ENCODE data around the gene ANGPTL3. TPM values are rescaled to one million over a fixed set of nuclear protein-coding genes. Genes with fewer than 3 reads are reported as not detected.
"Not testable (repeated sequence)": the region's sequence is repeated elsewhere in the genome, so short reads cannot be mapped to it uniquely, and the experiment has no call there.

ANGPTL3 gene, protein sequence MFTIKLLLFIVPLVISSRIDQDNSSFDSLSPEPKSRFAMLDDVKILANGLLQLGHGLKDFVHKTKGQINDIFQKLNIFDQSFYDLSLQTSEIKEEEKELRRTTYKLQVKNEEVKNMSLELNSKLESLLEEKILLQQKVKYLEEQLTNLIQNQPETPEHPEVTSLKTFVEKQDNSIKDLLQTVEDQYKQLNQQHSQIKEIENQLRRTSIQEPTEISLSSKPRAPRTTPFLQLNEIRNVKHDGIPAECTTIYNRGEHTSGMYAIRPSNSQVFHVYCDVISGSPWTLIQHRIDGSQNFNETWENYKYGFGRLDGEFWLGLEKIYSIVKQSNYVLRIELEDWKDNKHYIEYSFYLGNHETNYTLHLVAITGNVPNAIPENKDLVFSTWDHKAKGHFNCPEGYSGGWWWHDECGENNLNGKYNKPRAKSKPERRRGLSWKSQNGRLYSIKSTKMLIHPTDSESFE
- not detected for total RNA-seq

DNA sequence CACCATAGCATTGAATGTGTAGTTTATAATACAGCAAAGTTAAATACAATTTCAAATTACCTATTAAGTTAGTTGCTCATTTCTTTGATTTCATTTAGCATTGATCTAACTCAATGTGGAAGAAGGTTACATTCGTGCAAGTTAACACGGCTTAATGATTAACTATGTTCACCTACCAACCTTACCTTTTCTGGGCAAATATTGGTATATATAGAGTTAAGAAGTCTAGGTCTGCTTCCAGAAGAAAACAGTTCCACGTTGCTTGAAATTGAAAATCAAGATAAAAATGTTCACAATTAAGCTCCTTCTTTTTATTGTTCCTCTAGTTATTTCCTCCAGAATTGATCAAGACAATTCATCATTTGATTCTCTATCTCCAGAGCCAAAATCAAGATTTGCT lies at the start of gene ANGPTL3:
Gene ANGPTL3 (plus strand): TSS at position 240 of the 400 bp plus-strand sequence. CDS start 47 bp downstream, at position 287.
- H3K27ac Mint-ChIP-seq, result no peak within 1 kb of the TSS

DNA sequence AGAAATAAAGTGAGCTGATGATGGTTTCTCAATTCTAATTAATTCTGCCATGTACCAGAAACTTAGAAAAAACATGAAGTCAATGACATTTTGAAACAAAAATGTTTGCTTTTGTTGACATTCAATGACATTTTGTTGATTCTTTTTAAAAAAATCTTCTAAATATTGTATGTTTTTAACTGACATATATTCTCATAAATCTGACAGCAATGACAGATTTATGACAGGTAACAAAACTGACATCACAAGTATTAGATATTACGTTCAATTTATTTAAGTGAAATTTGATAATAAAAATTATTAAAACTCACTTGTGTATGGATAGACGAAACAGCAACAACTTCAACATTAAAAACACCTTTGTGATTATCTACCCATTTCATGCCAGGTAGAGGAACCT lies 36.0 kb upstream of the ANGPTL3 start:
- Mint-ChIP-seq H3K27me3 (peaks cover 4 to 6% of the 10 kb centered on the region in 2 donors), H3K4me3 (no peak overlapping the region), H3K9me3 (peaks cover 5% of the 10 kb centered on the region), H3K36me3 (peaks cover 4% of the 10 kb centered on the region), H3K4me1 (ENCODE audit: low read depth in 2 of 2) (no peaks in the 10 kb centered on the region), H3K27ac (no peak overlapping the region)
- no peak for ATAC-seq
- DNase-seq (ENCODE audit: low spot score), result no peak

More for the DNA sequence above, at the start of gene ANGPTL3:
- H3K27me3 Mint-ChIP-seq, result no peaks in the 10 kb centered on the region
- no peaks in the 10 kb centered on the region for H3K9me3 Mint-ChIP-seq
- DNase-seq (ENCODE audit: low spot score), result no peak
- H3K4me3 Mint-ChIP-seq, result no peak within 1 kb of the TSS
- no peaks in the 10 kb centered on the region for H3K4me1 Mint-ChIP-seq (ENCODE audit: low read depth in 2 of 2)
- no peak for ATAC-seq
- H3K36me3 Mint-ChIP-seq, result no peaks in the 10 kb centered on the region

DNA sequence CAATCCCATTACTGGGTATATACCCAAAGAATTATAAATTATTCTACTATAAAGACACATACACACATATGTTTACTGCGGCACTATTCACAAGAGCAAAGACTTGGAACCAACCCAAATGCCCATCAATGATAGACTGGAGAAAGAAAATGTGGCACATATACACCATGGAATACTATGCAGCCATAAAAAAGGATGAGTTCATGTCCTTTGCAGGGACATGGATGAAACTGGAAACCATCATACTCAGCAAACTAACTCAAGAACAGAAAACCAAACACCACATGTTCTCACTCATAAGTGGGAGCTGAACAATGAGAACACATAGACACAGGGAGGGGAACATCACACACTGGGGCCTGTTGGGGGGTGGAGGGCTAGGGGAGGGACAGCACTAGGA lies 30.1 kb upstream of the ANGPTL3 start:
- Mint-ChIP-seq H3K36me3 (peaks cover 28% of the 10 kb centered on the region), H3K9me3 (peaks cover 16% of the 10 kb centered on the region)
- H3K27me3 Mint-ChIP-seq; H3K4me1 Mint-ChIP-seq (ENCODE audit: low read depth in 2 of 2); DNase-seq (ENCODE audit: low spot score); H3K27ac Mint-ChIP-seq; ATAC-seq; H3K4me3 Mint-ChIP-seq: not testable (repeated sequence)

DNA sequence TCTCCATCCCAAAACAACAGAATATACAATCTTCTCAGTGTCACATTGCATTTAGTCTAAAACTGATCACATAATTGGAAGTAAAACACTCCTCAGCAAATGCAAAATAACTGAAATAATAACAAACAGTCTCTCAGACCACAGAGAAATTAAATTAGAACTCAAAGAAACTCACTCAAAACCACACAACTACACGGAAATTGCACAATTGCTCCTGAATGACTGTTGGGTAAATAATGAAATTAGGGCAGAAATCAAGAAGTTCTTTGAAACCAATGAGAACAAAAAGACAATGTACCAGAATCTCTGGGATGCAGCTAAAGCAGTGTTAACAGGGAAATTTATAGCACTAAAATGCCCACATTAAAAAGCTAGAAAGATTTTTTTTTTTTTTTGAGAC lies 29.4 kb upstream of the ANGPTL3 start:
- H3K27me3 Mint-ChIP-seq, ATAC-seq: not testable (repeated sequence)
- H3K9me3 Mint-ChIP-seq, result peaks cover 16% of the 10 kb centered on the region

DNA sequence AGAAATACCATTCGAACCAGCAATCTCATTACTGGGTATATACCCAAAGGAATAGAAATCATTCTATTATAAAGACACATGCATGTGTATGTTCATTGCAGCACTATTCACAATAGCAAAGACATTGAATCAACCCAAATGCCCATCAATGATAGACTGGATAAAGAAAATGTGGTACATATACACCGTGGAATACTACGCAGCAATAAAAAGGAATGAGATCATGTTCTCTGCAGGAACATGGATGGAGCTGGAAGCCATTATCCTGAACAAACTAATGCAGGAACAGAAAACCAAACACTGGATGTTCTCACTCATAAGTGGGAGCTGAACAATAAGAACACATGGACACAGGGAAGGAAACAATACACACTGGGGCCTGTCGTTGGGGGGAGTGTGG lies 25.8 kb upstream of the ANGPTL3 start:
- H3K4me3 Mint-ChIP-seq; H3K27ac Mint-ChIP-seq; DNase-seq (ENCODE audit: low spot score); ATAC-seq; H3K27me3 Mint-ChIP-seq; H3K4me1 Mint-ChIP-seq (ENCODE audit: low read depth in 2 of 2): not testable (repeated sequence)
- H3K9me3 Mint-ChIP-seq, result peaks cover 10% of the 10 kb centered on the region
- peaks cover 24% of the 10 kb centered on the region for H3K36me3 Mint-ChIP-seq

More for the DNA sequence above, 29.4 kb upstream of the ANGPTL3 start:
- DNase-seq (ENCODE audit: low spot score); H3K4me3 Mint-ChIP-seq; H3K27ac Mint-ChIP-seq; H3K4me1 Mint-ChIP-seq (ENCODE audit: low read depth in 2 of 2): not testable (repeated sequence)
- H3K36me3 Mint-ChIP-seq, result peaks cover 28% of the 10 kb centered on the region

DNA sequence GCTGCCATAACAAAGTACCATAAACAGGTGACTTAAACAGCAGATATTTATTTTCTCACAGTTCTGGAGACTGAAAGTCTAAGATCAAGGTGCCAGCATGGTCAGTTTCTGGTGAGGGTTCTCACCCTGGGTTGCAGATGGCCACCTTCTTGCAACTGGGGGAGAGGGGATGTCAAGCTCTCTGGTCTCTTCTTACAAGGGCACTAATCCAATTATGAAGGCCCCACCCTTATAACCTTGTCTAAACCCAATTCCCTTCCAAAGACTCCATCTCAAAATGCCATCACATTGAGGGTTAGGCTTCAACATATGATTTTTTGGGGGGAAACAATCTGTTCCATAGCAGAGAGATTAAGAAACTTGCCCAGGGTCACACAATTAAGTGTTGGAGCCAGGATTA lies 24.8 kb upstream of the ANGPTL3 start:
- no peaks in the 10 kb centered on the region for H3K27me3 Mint-ChIP-seq
- ATAC-seq (no peak), DNase-seq (ENCODE audit: low spot score) (no peak)
- peaks cover 24% of the 10 kb centered on the region for H3K36me3 Mint-ChIP-seq
- H3K4me1 Mint-ChIP-seq (ENCODE audit: low read depth in 2 of 2), result peaks cover 4% of the 10 kb centered on the region in 2 donors
- H3K27ac Mint-ChIP-seq, result no peak overlapping the region
- H3K9me3 Mint-ChIP-seq, result peaks cover 10% of the 10 kb centered on the region
- H3K4me3 Mint-ChIP-seq, result no peak overlapping the region

DNA sequence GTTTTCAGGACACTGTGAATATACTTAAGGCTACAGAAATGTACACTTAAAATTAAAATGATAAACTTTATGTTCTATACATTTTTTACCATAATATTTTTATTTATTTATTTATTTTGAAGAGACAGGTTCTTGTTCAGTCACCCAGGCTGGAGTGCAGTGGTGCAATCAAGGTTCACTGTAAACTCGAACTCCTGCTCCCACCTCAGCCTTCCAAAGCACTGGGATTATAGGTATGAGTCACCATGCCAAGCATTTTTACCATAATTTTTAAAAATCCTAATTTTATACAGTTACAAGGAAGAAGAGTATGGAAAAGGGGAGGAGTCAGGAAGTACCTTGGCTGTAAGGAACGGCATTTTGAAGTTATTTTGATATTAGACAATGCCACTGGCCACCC lies 23.6 kb upstream of the ANGPTL3 start:
- Mint-ChIP-seq H3K4me1 (ENCODE audit: low read depth in 2 of 2) (no peaks in the 10 kb centered on the region), H3K36me3 (peaks cover 14% of the 10 kb centered on the region), H3K27ac (no peak overlapping the region), H3K4me3 (no peak overlapping the region), H3K9me3 (peaks cover 4% of the 10 kb centered on the region), H3K27me3 (no peaks in the 10 kb centered on the region)
- ATAC-seq, result no peak
- DNase-seq (ENCODE audit: low spot score), result no peak

DNA sequence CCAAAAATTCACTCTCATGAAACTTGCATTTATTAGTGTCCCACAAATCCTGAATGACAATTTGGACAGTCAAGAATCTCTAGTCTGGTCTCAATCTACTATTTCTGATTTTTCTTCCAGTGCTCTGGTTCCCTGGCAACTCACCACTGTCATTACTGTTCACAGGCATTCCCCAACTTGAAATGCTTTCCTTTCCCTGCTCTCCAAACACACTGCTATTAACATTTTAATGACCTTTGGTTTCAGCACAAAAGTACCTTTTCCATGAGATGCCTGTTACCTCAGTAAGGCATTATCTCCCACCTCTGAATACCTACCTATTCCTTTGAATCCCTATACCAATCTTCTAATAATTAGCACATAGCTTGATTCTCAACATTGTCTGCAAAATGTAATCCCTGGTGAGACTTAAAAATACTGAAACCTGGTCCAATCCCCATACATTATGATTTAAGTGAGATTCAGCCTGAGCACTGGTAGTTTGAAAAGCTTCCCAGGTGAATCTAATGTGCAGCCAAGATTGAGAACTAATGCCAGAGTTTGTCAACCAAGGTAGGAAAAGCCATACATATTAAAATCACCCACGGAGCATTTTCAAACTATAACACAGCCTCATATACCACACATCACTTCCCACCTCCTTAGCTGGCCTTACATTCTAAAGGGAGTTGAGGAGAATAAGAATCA lies 11.7 kb upstream of the ANGPTL3 start:
- ATAC-seq (no peak), DNase-seq (ENCODE audit: low spot score) (no peak)
- peaks cover 13% of the 10 kb centered on the region for H3K36me3 Mint-ChIP-seq
- H3K4me3 Mint-ChIP-seq, result no peak overlapping the region
- H3K9me3 Mint-ChIP-seq, result no peaks in the 10 kb centered on the region
- no peak overlapping the region for H3K27ac Mint-ChIP-seq
- peaks cover 0 to 12% of the 10 kb centered on the region in 2 donors for H3K27me3 Mint-ChIP-seq
- no peaks in the 10 kb centered on the region for H3K4me1 Mint-ChIP-seq (ENCODE audit: low read depth in 2 of 2)

DNA sequence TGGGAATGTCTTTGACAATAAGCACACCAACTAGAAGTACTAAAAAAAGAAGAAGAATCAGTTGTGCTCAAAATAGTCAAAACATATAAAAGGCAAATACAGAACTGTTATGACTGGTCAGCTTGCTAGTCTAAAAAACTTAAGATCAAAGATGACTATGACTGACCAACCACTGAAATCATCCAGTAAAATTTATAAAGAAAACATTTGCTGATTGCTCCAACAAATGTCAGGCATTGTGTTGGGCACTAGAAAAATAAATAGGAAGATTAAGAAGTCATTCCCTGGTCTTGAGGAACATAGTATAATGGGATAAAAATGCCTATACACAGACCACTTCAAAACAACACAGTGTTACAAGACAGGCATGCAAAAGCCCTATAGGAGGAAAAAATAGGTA lies 9.3 kb upstream of the ANGPTL3 start:
- no peak for ATAC-seq

DNA sequence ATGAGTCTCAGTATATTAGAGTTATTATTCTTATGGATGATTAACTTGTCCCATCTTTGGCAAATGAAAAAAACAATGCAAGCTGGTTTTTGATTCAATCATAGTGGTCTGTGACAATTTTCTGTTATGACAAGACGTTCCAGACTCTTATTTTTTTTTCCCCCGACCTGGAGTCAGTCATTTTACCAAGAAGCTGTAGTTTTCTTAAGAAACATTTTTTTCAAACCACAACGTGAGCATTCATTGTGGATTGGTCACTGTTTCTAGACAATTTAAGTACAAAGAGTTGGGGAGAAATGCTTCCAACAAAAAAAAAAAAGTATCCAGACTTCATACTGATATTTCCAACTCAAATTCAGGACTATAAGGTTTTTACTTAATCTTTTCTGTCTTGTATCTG lies 8.0 kb upstream of the ANGPTL3 start:
- H3K4me1 Mint-ChIP-seq (ENCODE audit: low read depth in 2 of 2), result no peaks in the 10 kb centered on the region
- no peaks in the 10 kb centered on the region for H3K9me3 Mint-ChIP-seq
- H3K36me3 Mint-ChIP-seq, result no peaks in the 10 kb centered on the region
- no peak for ATAC-seq
- DNase-seq (ENCODE audit: low spot score), result no peak
- no peak overlapping the region for H3K27ac Mint-ChIP-seq
- peaks cover 3 to 15% of the 10 kb centered on the region in 2 donors for H3K27me3 Mint-ChIP-seq
- no peak overlapping the region for H3K4me3 Mint-ChIP-seq

More for the DNA sequence above, 9.3 kb upstream of the ANGPTL3 start:
- Mint-ChIP-seq H3K27me3 (peaks cover 3 to 15% of the 10 kb centered on the region in 2 donors), H3K9me3 (no peaks in the 10 kb centered on the region), H3K4me3 (no peak overlapping the region), H3K4me1 (ENCODE audit: low read depth in 2 of 2) (no peaks in the 10 kb centered on the region), H3K36me3 (no peaks in the 10 kb centered on the region), H3K27ac (no peak overlapping the region)
- no peak for DNase-seq (ENCODE audit: low spot score)

DNA sequence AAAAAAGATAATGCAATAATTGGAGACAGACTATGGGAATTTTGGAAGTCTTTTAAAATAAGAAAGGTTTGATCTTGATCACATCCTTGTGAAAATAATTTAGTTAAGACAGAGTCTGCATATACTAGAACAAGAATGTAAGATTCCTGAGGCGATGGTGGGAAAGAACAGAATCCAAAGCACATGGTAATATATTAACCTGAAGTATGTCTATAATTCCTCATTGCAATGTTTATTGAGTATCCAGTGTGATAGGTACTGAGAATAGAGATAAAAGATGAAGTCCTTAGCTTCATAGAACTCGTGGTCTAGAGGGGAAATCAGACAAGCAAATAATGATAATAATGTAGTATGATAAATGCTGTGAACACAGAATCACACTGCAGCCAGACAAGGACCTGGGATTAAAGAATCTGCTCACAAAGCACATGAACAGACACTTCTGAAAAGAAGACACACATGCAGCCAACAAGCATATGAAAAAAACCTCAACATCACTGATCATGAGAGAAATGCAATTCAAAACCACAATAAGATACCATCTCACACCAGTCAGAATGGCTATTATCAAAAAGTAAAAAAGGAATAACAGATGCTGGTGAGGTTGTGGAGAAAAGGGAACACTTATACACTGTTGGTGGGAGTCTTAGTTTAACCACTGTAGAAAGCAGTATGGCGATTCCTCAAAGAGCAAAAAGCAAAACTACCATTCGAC lies 6.9 kb upstream of the ANGPTL3 start:
- no peaks in the 10 kb centered on the region for H3K9me3 Mint-ChIP-seq
- no peaks in the 10 kb centered on the region for H3K4me1 Mint-ChIP-seq (ENCODE audit: low read depth in 2 of 2)
- DNase-seq (ENCODE audit: low spot score) (no peak), ATAC-seq (no peak)
- peaks cover 3 to 15% of the 10 kb centered on the region in 2 donors for H3K27me3 Mint-ChIP-seq
- H3K27ac Mint-ChIP-seq, result no peak overlapping the region
- H3K4me3 Mint-ChIP-seq, result no peak overlapping the region
- no peaks in the 10 kb centered on the region for H3K36me3 Mint-ChIP-seq

DNA sequence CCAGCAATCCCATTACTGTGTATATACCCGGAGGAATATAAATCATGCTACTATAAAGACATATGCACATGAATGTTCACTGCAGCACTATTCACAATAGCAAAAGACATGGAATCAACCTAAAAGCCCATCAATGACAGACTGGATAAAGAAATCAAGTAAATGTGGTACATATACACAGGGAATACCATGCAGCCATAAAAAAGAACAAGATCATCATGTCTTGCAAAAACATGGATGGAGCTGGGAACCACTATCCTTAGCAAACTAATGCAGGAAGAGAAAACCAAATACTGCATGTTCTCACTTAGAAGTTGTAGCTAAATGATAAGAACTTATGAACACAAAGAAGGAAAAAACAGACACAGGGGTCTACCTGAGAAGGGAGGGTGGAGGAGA lies 6.4 kb upstream of the ANGPTL3 start:
- Mint-ChIP-seq H3K9me3 (no peaks in the 10 kb centered on the region), H3K27me3 (peaks cover 3 to 15% of the 10 kb centered on the region in 2 donors), H3K27ac (no peak overlapping the region), H3K36me3 (no peaks in the 10 kb centered on the region), H3K4me1 (ENCODE audit: low read depth in 2 of 2) (no peaks in the 10 kb centered on the region), H3K4me3 (no peak overlapping the region)
- DNase-seq (ENCODE audit: low spot score) (no peak), ATAC-seq (no peak)

DNA sequence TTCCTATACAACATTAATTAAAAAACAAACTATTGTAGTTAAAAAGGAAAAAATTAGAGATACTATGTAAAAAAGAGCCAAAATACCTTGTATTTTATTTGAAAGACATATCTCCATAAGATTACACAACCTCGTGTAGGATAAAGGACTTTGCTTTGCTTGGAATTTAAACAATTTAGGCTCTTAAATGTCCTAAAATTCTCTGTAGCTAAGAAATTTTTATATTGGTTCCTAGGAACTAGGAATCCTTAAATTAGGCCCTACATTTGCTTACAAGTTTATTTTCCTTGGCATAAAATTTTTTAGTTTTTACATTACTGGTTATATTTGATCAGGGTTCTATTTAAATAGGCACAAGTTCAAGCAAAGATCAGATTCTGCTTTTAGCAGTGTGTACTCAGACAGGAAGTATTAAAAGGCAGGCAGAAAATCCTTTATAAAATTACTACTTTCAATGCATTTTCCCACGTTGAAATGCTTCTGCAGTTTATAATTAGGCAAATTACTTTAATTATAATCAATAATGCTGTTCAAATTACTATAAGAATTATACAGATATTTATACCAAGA lies 3.4 kb upstream of the ANGPTL3 start:
- no peak for ATAC-seq
- Mint-ChIP-seq H3K27ac (no peak overlapping the region), H3K4me3 (no peak overlapping the region), H3K4me1 (ENCODE audit: low read depth in 2 of 2) (no peaks in the 10 kb centered on the region), H3K9me3 (no peaks in the 10 kb centered on the region), H3K36me3 (no peaks in the 10 kb centered on the region), H3K27me3 (peaks cover 3 to 15% of the 10 kb centered on the region in 2 donors)
- no peak for DNase-seq (ENCODE audit: low spot score)

Data from natural killer cell treated with Interleukin-12 subunit alpha and Interleukin-12 subunit beta and Interleukin-15 and Interleukin-18, amount 100 ng/mL, for 72 hours (primary cell).